GM23338 (cell line): Measurements from ENCODE around the gene CLCN2.

ENCODE experiments used
- CTCF ChIP-seq, 2 experiments: fragments of 200-600 bp in 1 of 2; sonication (generic) in 1 of 2; conservative IDR thresholded peaks; 2 replicates each; pipeline versions ENCODE4 v1.5.1 to v1.6.1; 2016 to 2017; ENCODE audit warnings: antibody characterized with exemption in 2 of 2, low read depth in 2 of 2, mild to moderate bottlenecking in 2 of 2, moderate library complexity in 1 of 2
- ETS1 ChIP-seq: IDR thresholded peaks from 2 replicates; pipeline ENCODE4 v1.6.1; 2016; ENCODE audit warnings: antibody characterized with exemption
- EZH2 ChIP-seq: fragments of 200-600 bp; sonication (generic); IDR thresholded peaks from one replicate; pipeline ENCODE4 v1.8.0; 2017; ENCODE audit warnings: antibody characterized with exemption, mild to moderate bottlenecking, low read depth; ENCODE audit not compliant: unreplicated experiment
- EZH2phosphoT487 ChIP-seq: fragments of 200-600 bp; sonication (generic); IDR thresholded peaks from one replicate; pipeline ENCODE4 v1.8.1; 2018; ENCODE audit warnings: antibody characterized with exemption; ENCODE audit not compliant: unreplicated experiment
- JUNB ChIP-seq: IDR thresholded peaks from one replicate; pipeline ENCODE4 v1.6.1; 2016; ENCODE audit warnings: antibody characterized with exemption; ENCODE audit not compliant: unreplicated experiment
- NANOG ChIP-seq: IDR thresholded peaks from 2 replicates; pipeline ENCODE4 v1.6.1; 2016; ENCODE audit warnings: antibody characterized with exemption, borderline replicate concordance
- POLR2AphosphoS5 ChIP-seq: IDR thresholded peaks from 2 replicates; pipeline ENCODE4 v1.6.1; 2016; ENCODE audit warnings: antibody characterized with exemption, low read depth
- REST ChIP-seq: IDR thresholded peaks from one replicate; pipeline ENCODE4 v1.6.1; 2018; ENCODE audit warnings: antibody characterized with exemption; ENCODE audit not compliant: unreplicated experiment
- STAT1 ChIP-seq: IDR thresholded peaks from one replicate; pipeline ENCODE4 v1.6.1; 2016; ENCODE audit warnings: antibody characterized with exemption; ENCODE audit not compliant: unreplicated experiment
- ZNF114 ChIP-seq: fragments of 250-450 bp; sonication (Bioruptor Pico); IDR thresholded peaks from 2 replicates; pipeline ENCODE4 v1.5.0; 2020; ENCODE audit warnings: mild to moderate bottlenecking, moderate library complexity

GRCh38 chr3:184337981-184338380, 23.4 kb downstream of the CLCN2 start:
- TF ChIP-seq POLR2AphosphoS5 (no peak), CTCF (conservative IDR thresholded peaks at IDR 0.05; ENCODE audit: low read depth in 2 of 2) (no peak), ZNF114 (CRISPR knock-in tag) (no peak), EZH2phosphoT487 (no peak), REST (no peak), EZH2 (no peak), JUNB (no peak), NANOG (no peak), ETS1 (no peak), STAT1 (no peak)
